NCI-H524 treated with DMSO at 0.1 percent for 48 hours (cell line): ENCODE measurements around the gene SNX8.
A peak's percentile ranks its signal among the peaks of the same experiment; 100 is the strongest.
"Not testable (repeated sequence)": the region's sequence is repeated elsewhere in the genome, so short reads cannot be mapped to it uniquely, and the experiment has no call there.

Experiments used
- DNase-seq: peaks from one replicate; lab custom pipeline; 2025; lab: John Stamatoyannopoulos, UW

SNX8 gene

GRCh38 chr7:2290877-2291276 lies 23.4 kb downstream of the SNX8 start:
- DNase-seq, result no peak

GRCh38 chr7:2289621-2290020 lies 24.6 kb downstream of the SNX8 start:
- no peak for DNase-seq

GRCh38 chr7:2289111-2289586 lies 25.1 kb downstream of the SNX8 start:
- no peak for DNase-seq

GRCh38 chr7:2288503-2288902 lies 25.7 kb downstream of the SNX8 start:
- no peak for DNase-seq

GRCh38 chr7:2287745-2288144 lies 26.5 kb downstream of the SNX8 start:
- no peak for DNase-seq

- DNase-seq, result no peak
Observed at GRCh38 chr7:2283074-2283473, 31.2 kb downstream of the SNX8 start.

- DNase-seq, result no peak
Observed at GRCh38 chr7:2282185-2282751, 32.0 kb downstream of the SNX8 start.

- DNase-seq, result no peak
Observed at GRCh38 chr7:2281541-2281940, 32.7 kb downstream of the SNX8 start.

- DNase-seq, result no peak
Observed at GRCh38 chr7:2280424-2280823, 33.8 kb downstream of the SNX8 start.

GRCh38 chr7:2279896-2280295 lies 34.3 kb downstream of the SNX8 start:
- no peak for DNase-seq

GRCh38 chr7:2278026-2278425 lies 36.2 kb downstream of the SNX8 start:
- no peak for DNase-seq

- DNase-seq, result no peak
Observed at GRCh38 chr7:2276107-2276506, 38.1 kb downstream of the SNX8 start.

- DNase-seq, result no peak
Observed at GRCh38 chr7:2275101-2275500, 39.1 kb downstream of the SNX8 start.

- DNase-seq, result no peak
Observed at GRCh38 chr7:2274666-2275065, 39.6 kb downstream of the SNX8 start.

- DNase-seq, result no peak
Observed at GRCh38 chr7:2273866-2274265, 40.4 kb downstream of the SNX8 start.

- DNase-seq, result no peak
Observed at GRCh38 chr7:2272031-2272430, 42.2 kb downstream of the SNX8 start.

- DNase-seq, result no peak
Observed at GRCh38 chr7:2271273-2272026, 42.8 kb downstream of the SNX8 start.

GRCh38 chr7:2270495-2270894 lies 43.7 kb downstream of the SNX8 start:
- DNase-seq, result no peak

- DNase-seq, result no peak
Observed at GRCh38 chr7:2269991-2270460, 44.2 kb downstream of the SNX8 start.

GRCh38 chr7:2269089-2269990 lies 44.9 kb downstream of the SNX8 start:
- not testable (repeated sequence) for DNase-seq

GRCh38 chr7:2266911-2267310 lies 47.3 kb downstream of the SNX8 start:
- DNase-seq, result peak; percentile 36

- no peak for DNase-seq
Observed at GRCh38 chr7:2264158-2264557, 50.1 kb downstream of the SNX8 start.

- no peak for DNase-seq
Observed at GRCh38 chr7:2263176-2263575, 51.1 kb downstream of the SNX8 start.
